M059J (cell line): ENCODE results near the gene CA7. TPM values are rescaled to one million over a fixed set of nuclear protein-coding genes. Genes with fewer than 3 reads are reported as not detected.
"Not testable (repeated sequence)": the region's sequence is repeated elsewhere in the genome, so short reads cannot be mapped to it uniquely, and the experiment has no call there.

Experiments used
- DNase-seq: peaks from one replicate; pipeline ENCODE4 v3.0.0-alpha.2; 2012; ENCODE audit warnings: low read depth
- total RNA-seq: library from RNA; depleted of rRNA; stranded (reverse); fragments of >200 nt; shearing (Covaris generic); gene quantifications from 2 replicates; pipeline ENCODE4 v1.2.3, GENCODE V29; 2014

Gene CA7
- total RNA-seq, 1 experiment from 2014 or later = not detected

GRCh38 chr16:66846266-66846665 lies 2.1 kb downstream of the CA7 start:
- no peak for DNase-seq

GRCh38 chr16:66846831-66847230 lies 2.6 kb downstream of the CA7 start:
- no peak for DNase-seq

GRCh38 chr16:66847533-66848067 lies 3.4 kb downstream of the CA7 start:
- no peak for DNase-seq

DNA sequence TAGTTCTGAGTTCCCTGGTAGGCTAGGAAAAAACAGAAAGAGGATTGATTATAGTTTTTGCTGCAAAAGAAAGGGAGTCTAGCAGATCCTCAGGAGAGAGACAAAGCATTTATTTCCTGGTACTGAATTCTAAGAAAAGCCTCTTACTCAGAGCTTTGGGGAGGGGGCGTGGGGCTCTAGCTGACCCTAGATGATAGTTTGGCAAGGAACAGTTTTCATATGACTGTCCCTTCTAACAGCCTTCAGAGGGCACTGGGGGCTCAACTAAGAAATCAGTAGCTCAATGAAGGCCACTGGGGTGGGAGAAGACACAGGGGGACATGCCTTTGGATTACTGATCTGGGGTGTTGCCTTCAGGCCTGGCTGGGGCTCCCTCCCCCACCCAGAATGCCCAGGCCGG lies 4.0 kb downstream of the CA7 start:
- DNase-seq = no peak

DNA sequence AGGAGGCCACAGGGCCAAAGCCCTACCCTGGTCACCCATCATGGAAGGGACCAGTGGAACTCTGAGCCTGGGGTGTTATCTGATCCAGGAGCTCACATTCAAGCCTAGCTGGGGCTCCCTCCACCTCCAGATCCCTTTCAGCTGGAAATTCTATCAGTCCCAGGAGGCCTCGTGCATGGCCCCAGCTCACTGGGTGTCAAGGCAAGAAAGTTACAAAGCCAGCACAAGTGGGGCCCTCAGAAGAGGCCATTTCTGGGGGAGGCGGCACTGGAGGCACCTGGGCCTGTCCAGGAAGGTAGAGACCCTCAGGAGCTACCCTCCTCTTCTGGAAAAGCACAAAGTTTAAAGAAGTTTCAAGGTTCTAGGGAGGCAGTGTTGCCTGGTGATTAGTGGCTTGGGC lies 4.8 kb downstream of the CA7 start:
- no peak for DNase-seq

- no peak for DNase-seq
Measured at GRCh38 chr16:66849549-66849948, 5.3 kb downstream of the CA7 start.

GRCh38 chr16:66850115-66850815 lies 6.1 kb downstream of the CA7 start:
- DNase-seq = no peak

- DNase-seq = no peak
Measured at GRCh38 chr16:66851166-66851964, 7.2 kb downstream of the CA7 start.

DNA sequence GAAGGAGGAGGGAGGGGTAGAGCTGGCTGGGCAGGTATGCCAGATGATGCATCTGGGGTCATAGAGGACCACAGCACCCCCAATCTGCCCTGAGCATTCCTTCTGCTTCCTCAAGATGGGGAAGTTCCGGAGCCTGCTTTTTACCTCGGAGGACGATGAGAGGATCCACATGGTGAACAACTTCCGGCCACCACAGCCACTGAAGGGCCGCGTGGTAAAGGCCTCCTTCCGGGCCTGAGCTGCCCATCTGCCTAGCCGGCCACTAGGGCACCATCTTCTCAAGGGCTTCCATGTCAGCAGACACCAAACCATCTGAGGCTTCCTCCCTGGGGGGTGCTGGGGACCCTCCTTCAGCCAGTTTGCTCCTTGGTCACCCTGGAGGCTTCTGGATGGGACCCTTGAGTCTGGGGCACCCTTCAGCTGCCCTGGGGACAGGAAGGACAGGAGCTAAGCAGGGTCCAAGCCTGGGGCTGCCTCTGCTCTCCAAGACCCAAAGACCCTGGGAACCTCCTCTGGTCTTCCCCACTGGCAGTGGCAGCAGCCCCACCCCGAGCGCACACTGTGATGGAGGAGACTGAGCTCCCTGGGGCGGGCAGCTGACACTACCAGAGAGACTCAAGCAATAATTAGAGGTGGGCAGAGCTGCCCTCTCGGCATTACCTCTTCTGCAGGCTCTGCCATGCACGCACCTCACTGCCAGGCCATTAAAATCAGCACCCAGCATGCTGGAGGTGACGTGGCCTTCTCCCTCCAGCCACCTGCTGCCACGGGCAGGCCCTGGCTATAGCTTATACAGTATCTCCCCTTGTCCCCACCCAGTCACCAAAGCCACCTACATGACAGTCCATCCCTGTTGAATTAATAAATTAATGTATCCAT lies 9.3 kb downstream of the CA7 start:
- DNase-seq = no peak

- no peak for DNase-seq
Measured at GRCh38 chr16:66856184-66856730, 12.0 kb downstream of the CA7 start.

- no peak for DNase-seq
Measured at GRCh38 chr16:66856801-66857200, 12.6 kb downstream of the CA7 start.

DNA sequence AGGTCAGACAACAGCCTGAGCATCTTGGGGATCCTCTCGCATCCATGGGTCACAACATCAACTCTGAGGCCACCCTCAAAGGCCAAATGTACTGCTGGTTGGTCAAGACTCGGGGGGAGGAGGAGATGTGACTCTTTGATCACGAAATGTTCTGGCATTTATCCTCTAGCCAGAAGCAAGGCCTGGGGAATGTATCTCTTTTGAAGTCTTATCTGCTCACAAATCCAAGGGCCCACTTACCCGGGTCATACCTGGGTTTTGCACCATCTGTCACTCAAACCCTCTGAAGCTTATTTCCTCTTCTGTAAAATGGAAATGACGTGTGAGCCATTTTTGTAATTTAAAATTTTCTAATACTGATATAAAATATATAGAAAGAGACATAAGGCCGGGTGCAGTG lies 13.2 kb downstream of the CA7 start:
- DNase-seq = no peak

GRCh38 chr16:66858740-66859396 lies 14.7 kb downstream of the CA7 start:
- DNase-seq = peak; percentile 91

- DNase-seq = no peak
Measured at GRCh38 chr16:66859397-66860068, 15.3 kb downstream of the CA7 start.

DNA sequence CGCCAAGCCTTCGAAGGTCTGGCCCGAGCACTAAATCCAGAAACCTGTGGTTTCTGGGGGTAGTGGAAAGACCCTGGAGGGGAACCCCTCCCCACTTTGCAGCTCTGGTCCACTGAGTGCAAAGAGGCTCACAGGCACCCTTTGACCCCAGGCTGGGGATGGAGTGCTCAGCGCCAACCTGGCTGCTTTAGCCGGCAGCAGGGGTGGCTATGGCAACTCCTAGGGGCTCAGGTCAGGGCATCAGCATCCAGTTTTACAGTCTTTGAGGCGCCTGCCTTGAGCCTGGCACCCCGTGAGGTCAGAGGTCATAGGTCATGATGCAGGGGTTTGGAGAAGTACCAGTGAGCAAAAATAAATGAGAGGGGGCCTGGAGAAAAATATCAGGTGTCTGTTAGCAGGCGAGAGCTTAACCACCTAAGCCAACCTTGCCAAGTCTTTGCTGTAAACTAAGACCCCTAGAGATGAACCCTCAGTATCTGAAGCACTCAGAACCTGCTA lies 17.9 kb downstream of the CA7 start:
- no peak for DNase-seq

- no peak for DNase-seq
Measured at GRCh38 chr16:66863707-66864106, 19.5 kb downstream of the CA7 start.

DNA sequence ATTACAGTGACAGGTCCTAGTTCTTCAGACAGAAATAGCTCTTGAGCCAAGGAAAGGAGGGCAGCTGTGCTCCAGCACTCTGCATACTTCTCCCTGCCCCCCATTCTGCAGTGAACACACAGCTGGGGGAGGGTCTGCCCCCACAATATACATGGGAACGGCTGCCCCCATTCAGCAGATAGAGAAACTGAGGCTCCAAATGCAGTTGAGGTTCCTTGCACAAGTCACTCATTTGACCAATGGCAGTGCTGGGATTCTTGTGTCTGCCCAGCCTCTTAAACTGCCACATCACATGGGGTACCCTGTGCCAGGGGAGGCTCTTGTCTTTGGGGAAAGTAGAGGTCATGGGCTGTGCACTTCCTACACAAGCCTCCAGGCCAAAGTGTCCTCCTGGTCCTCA lies 25.2 kb downstream of the CA7 start:
- DNase-seq = no peak

DNA sequence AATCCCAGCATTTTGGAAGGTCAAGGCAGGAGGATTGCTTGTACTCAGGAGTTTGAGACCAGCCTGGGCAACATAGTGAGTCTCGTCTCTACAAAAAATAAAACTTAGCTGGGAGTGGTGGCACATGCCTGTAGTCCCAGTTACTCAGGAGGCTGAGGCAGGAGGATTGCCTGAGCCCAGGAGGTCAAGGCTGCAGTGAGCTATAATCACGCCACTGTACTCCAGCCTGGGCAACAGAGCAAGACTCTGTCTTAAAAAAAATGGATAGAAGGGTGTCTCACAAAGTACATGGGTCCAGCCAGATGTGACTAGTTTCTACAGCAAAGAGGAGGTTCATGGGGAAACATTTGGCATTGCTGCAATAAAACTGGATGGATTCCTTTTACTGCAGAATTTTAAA lies 27.1 kb downstream of the CA7 start:
- not testable (repeated sequence) for DNase-seq

GRCh38 chr16:66871840-66872239 lies 27.6 kb downstream of the CA7 start:
- DNase-seq = no peak

GRCh38 chr16:66872559-66872942 lies 28.3 kb downstream of the CA7 start:
- DNase-seq = no peak
